K562 (cell line): Measurements from ENCODE around the gene OR10J5. TPM values are rescaled to one million over a fixed set of nuclear protein-coding genes. Genes with fewer than 3 reads are reported as not detected.

Experiments
- ATAC-seq: fragments of 200-7000 bp; cut with Tn5 transposase; 3 replicates; pipeline ENCODE4 v1.9.1; 2020; ENCODE audit warnings: moderate library complexity
- BruUV-seq: library from RNA; stranded (reverse); fragments of 400-500 nt; replicated peaks from 2 replicates; lab custom pipeline; 2021; lab: Mats Ljungman, UMichigan
- CTCF ChIA-PET: fragments of 300-600 bp; formaldehyde crosslinking; extraction: SDS; loops from one replicate; lab custom pipeline; 2021; ENCODE audit warnings: low intra/inter-chr PET ratio; lab: Yijun Ruan, JAX
- POLR2A ChIA-PET: fragments of 300-600, 350-650 bp; sonication (Branson Sonifier 250); formaldehyde crosslinking; extraction: SDS; loops from one replicate; lab custom pipeline; 2021; ENCODE audit warnings: antibody characterized with exemption, inconsistent platforms; lab: Yijun Ruan, JAX
- DNase-seq, 4 experiments: peaks; one replicate each; pipeline versions ENCODE4 v3.0.0 to v3.0.0-alpha.2; 2011 to 2018; ENCODE audit warnings: low spot score in 3 of 4, mixed read lengths in 3 of 4; ENCODE audit errors: extremely low read depth in 1 of 4
- FAIRE-seq: peaks from 2 replicates; lab custom pipeline; 2011; peaks lifted over from hg19 to GRCh38; lab: Jason Lieb, UNC
- H2AFZ ChIP-seq: 2 replicates; pipeline ENCODE4 v1.6.0; 2011; ENCODE audit warnings: low read depth, low read length, control low read depth, inconsistent platforms
- H3K27ac ChIP-seq: fragments of 200-600 bp; 3 replicates; pipeline ENCODE4 v1.8.0; 2011; ENCODE audit warnings: low read depth, mild to moderate bottlenecking, control low read depth, inconsistent platforms, low read length, moderate library complexity, mixed read lengths; ENCODE audit errors: extremely low read depth
- H3K27me3 ChIP-seq, 2 experiments: fragments of 300-600 bp in 1 of 2; 2 replicates in 1 of 2; 3 replicates in 1 of 2; pipeline versions ENCODE4 v1.6.0 to v1.8.0; 2011; ENCODE audit warnings: inconsistent platforms in 2 of 2, low read length in 2 of 2, mild to moderate bottlenecking in 1 of 2, mixed read lengths in 1 of 2, moderate library complexity in 1 of 2; ENCODE audit not compliant: control insufficient read depth in 2 of 2, insufficient read depth in 2 of 2
- H3K36me3 ChIP-seq: fragments of 300-600 bp; 3 replicates; pipeline ENCODE4 v1.8.0; 2011; ENCODE audit warnings: mild to moderate bottlenecking, low read length, inconsistent platforms; ENCODE audit not compliant: control insufficient read depth, insufficient read depth
- H3K4me1 ChIP-seq, 2 experiments: fragments of 200-600 bp in 1 of 2; replicated peaks in 1 of 2; 2 replicates in 1 of 2; 3 replicates in 1 of 2; pipeline versions ENCODE4 v1.5.1 to v1.8.0; 2011; ENCODE audit warnings: inconsistent platforms in 2 of 2, low read length in 2 of 2, mild to moderate bottlenecking in 1 of 2, mixed read lengths in 1 of 2, moderate library complexity in 1 of 2; ENCODE audit not compliant: control insufficient read depth in 2 of 2, insufficient read depth in 2 of 2
- H3K4me2 ChIP-seq: 2 replicates; pipeline ENCODE4 v1.6.1; 2011; ENCODE audit warnings: low read length, control low read depth, inconsistent platforms, mixed read lengths; ENCODE audit not compliant: insufficient read depth
- H3K4me3 ChIP-seq: fragments of 200-600 bp; sonication (generic), shearing (Covaris generic); 2 replicates; pipeline ENCODE4 v1.5.1; 2016; ENCODE audit warnings: control low read depth, inconsistent platforms
- H3K79me2 ChIP-seq: fragments of 200-600 bp; 3 replicates; pipeline ENCODE4 v1.8.0; 2011; ENCODE audit warnings: low read length, inconsistent platforms; ENCODE audit not compliant: control insufficient read depth, insufficient read depth
- H3K9ac ChIP-seq, 2 experiments: 2 replicates each; pipeline versions ENCODE4 v1.6.0 to v1.6.1; 2011; ENCODE audit warnings: low read depth in 2 of 2, low read length in 2 of 2, control low read depth in 1 of 2, inconsistent platforms in 1 of 2, mild to moderate bottlenecking in 1 of 2, mixed read lengths in 1 of 2; ENCODE audit not compliant: insufficient read depth in 1 of 2
- H3K9me1 ChIP-seq: one replicate; pipeline ENCODE4 v1.6.0; 2011; ENCODE audit warnings: inconsistent platforms, mild to moderate bottlenecking, low read length, moderate library complexity; ENCODE audit not compliant: control insufficient read depth, insufficient read depth
- H3K9me3 ChIP-seq: replicated peaks from 2 replicates; pipeline ENCODE4 v1.5.1; 2011; ENCODE audit warnings: low read depth, low read length, inconsistent platforms; ENCODE audit not compliant: control insufficient read depth, insufficient read depth
- H4K20me1 ChIP-seq: replicated peaks from 2 replicates; pipeline ENCODE4 v1.6.1; 2011; ENCODE audit warnings: low read length, inconsistent platforms, mixed read lengths; ENCODE audit not compliant: control insufficient read depth, insufficient read depth
- BRD9 ChIP-seq: fragments of 450-650 bp; IDR thresholded peaks from 2 replicates; pipeline ENCODE4 v1.6.1; 2018; ENCODE audit warnings: low read depth; ENCODE audit not compliant: partially characterized antibody
- NFXL1 ChIP-seq: fragments of 450-650 bp; formaldehyde crosslinking; IDR thresholded peaks from 2 replicates; pipeline ENCODE4 v1.4.0; 2021; ENCODE audit warnings: mild to moderate bottlenecking
- NR2F6 ChIP-seq: fragments of 450-650 bp; formaldehyde crosslinking; IDR thresholded peaks from 2 replicates; pipeline ENCODE4 v1.4.0; 2020; ENCODE audit warnings: mild to moderate bottlenecking
- PATZ1 ChIP-seq: fragments of 250-450 bp; sonication (Bioruptor Pico); IDR thresholded peaks from 2 replicates; pipeline ENCODE4 v1.5.0; 2020; ENCODE audit warnings: mild to moderate bottlenecking, borderline replicate concordance
- POLR2B ChIP-seq: fragments of 450-650 bp; IDR thresholded peaks from 2 replicates; pipeline ENCODE4 v1.6.1; 2018; ENCODE audit warnings: low read depth; ENCODE audit not compliant: partially characterized antibody
- RBM22 ChIP-seq: fragments of 200-400 bp; formaldehyde crosslinking; IDR thresholded peaks from 2 replicates; pipeline ENCODE4 v1.6.1; 2018; ENCODE audit warnings: low read length, low read depth; ENCODE audit not compliant: poor library complexity, severe bottlenecking
- RREB1 ChIP-seq: fragments of 250-450 bp; sonication (Bioruptor Pico); IDR thresholded peaks from 2 replicates; pipeline ENCODE4 v1.4.0; 2020
- SMARCC2 ChIP-seq: fragments of 450-650 bp; IDR thresholded peaks from 2 replicates; pipeline ENCODE4 v1.6.1; 2017; ENCODE audit warnings: antibody characterized with exemption, moderate library complexity, mild to moderate bottlenecking, low read depth
- SRF ChIP-seq, 2 experiments: fragments of 250-450, 450-650 bp in 1 of 2; sonication (Bioruptor Pico) in 1 of 2; sonication (generic) in 1 of 2; formaldehyde crosslinking; IDR thresholded peaks; 2 replicates each; pipeline versions ENCODE4 v1.5.0 to v1.5.1; 2020 to 2022; ENCODE audit warnings: mild to moderate bottlenecking in 1 of 2, missing genetic modification reagents in 1 of 2
- ZNF274 ChIP-seq: IDR thresholded peaks from 2 replicates; pipeline ENCODE4 v1.6.1; 2011; ENCODE audit warnings: low read depth, mild to moderate bottlenecking, low read length, moderate library complexity, borderline replicate concordance
- ZNF586 ChIP-seq: fragments of 450-650 bp; formaldehyde crosslinking; conservative IDR thresholded peaks from 2 replicates; pipeline ENCODE4 v1.4.0; 2020; ENCODE audit warnings: mild to moderate bottlenecking, moderate library complexity
- ZNF75A ChIP-seq: fragments of 450-650 bp; formaldehyde crosslinking; IDR thresholded peaks from 2 replicates; pipeline ENCODE4 v1.4.0; 2020; ENCODE audit warnings: mild to moderate bottlenecking
- ZNF77 ChIP-seq: fragments of 250-450 bp; sonication (Bioruptor Pico); IDR thresholded peaks from 2 replicates; pipeline ENCODE4 v1.5.0; 2020
- WGBS: fragments of 100-300 bp; shearing (Covaris generic); methylation state at CpG from one replicate; pipeline ENCODE4 v1.1.6; 2016; ENCODE audit warnings: low coverage, mixed read lengths; ENCODE audit not compliant: insufficient coverage; ENCODE audit errors: missing lambda C conversion rate; 5-methylcytosine and 5-hydroxymethylcytosine counted together
- in situ Hi-C: fragments of 300-500 bp; cut with MboI; formaldehyde crosslinking; loops from 4 replicates; pipeline ENCODE4 v1.15.0; 2018; ENCODE audit warnings: inconsistent platforms, mixed read lengths
- intact Hi-C: fragments of 100-400 bp; cut with micrococcal nuclease; formaldehyde crosslinking; loops from 2 replicates; pipeline ENCODE4 v1.14.2; 2022
- polyA plus RNA-seq, 8 experiments: library from polyadenylated mRNA; depleted of rRNA in 4 of 8; stranded (reverse) in 5 of 8; unstranded in 3 of 8; fragments of >200 nt; fragmentation: Nextera tagmentation in 2 of 8; fragmentation: Illumina TruSeq in 1 of 8; extraction: Ambion mirVana in 2 of 8; extraction: Trizol in 1 of 8; gene quantifications; 2 replicates each; pipeline versions ENCODE4 v1.2.1 to v1.2.3, GENCODE V29; 2011 to 2014; ENCODE audit warnings: inconsistent platforms in 1 of 8, missing spikeins in 1 of 8
- total RNA-seq, 7 experiments: library from RNA; depleted of rRNA in 6 of 7; stranded (reverse); fragments of >200 nt in 6 of 7; fragmentation: Illumina TruSeq in 2 of 7; extraction: Trizol in 2 of 7; gene quantifications; 2 replicates each; pipeline versions ENCODE4 v1.2.1 to v1.2.3, GENCODE V29; 2011 to 2021; ENCODE audit warnings: low replicate concordance in 1 of 7

The OR10J5 gene
- total and polyA plus RNA-seq, 9 of the 15 experiments (the other 6 are each of a cell fraction or from before 2014, with no cell fraction given): not detected

- ChIA-PET POLR2A (no interaction called here), CTCF (no interaction called here)
- DNase-seq (no peak), FAIRE-seq (no peak), ATAC-seq (no peak)
- intact Hi-C loops (no loop called here), in situ Hi-C loops (no loop called here)
- Histone ChIP-seq H3K9me1 (no peaks in the 10 kb centered on the region), H3K27ac (no peak overlapping the region), H3K4me2 (no peak overlapping the region), H3K79me2 (no peaks in the 10 kb centered on the region), H3K4me1 (no peaks in the 10 kb centered on the region), H3K4me3 (no peak overlapping the region), H3K27me3 (no peaks in the 10 kb centered on the region), H3K36me3 (no peaks in the 10 kb centered on the region), H2AFZ (no peak overlapping the region), H4K20me1 (no peaks in the 10 kb centered on the region), H3K9me3 (no peaks in the 10 kb centered on the region), H3K9ac (no peak overlapping the region)
- TF ChIP-seq ZNF586 (no peak), RBM22 (no peak), NR2F6 (CRISPR knock-in tag) (no peak), BRD9 (no peak), POLR2B (no peak), SRF (CRISPR knock-in tag; IDR thresholded peaks at IDR 0.05) (no peak), ZNF77 (CRISPR knock-in tag) (no peak), RREB1 (CRISPR knock-in tag) (no peak), SMARCC2 (no peak), PATZ1 (CRISPR knock-in tag) (no peak), NFXL1 (no peak), ZNF274 (no peak), ZNF75A (CRISPR knock-in tag) (no peak)
- BruUV-seq: no TSS peak
- WGBS: 4% methylated on average over 3 of the region's 3 CpGs
Measured at GRCh38 chr1:159556931-159557369, 21.1 kb upstream of the OR10J5 start.
